T-cell (primary cell): ENCODE measurements around the gene KIAA1217. TPM values are rescaled to one million over a fixed set of nuclear protein-coding genes. Genes with fewer than 3 reads are reported as not detected.

Experiments used
- ATAC-seq, 4 experiments: fragments of 200-7000 bp in 3 of 4; fragments of 150-1000 bp in 1 of 4; cut with Tn5 transposase; replicated peaks in 1 of 4; 1 replicate in 3 of 4; 2 replicates in 1 of 4; pipeline ENCODE4 v1.10.0; 2021; ENCODE audit warnings: moderate library complexity in 3 of 4, mild to moderate bottlenecking in 2 of 4, moderate number of reproducible peaks in 1 of 4
- CTCF ChIA-PET, 2 donors: fragments of 300-600 bp; sonication (Branson Sonifier 250); formaldehyde crosslinking; loops; one replicate each; lab custom pipeline; 2022; ENCODE audit warnings: antibody characterized with exemption in 2 of 2; lab: Charles Lee
- POLR2A ChIA-PET, 2 donors: fragments of 300-600 bp; sonication (Branson Sonifier 250); formaldehyde crosslinking; loops; one replicate each; lab custom pipeline; 2022; ENCODE audit warnings: antibody characterized with exemption in 2 of 2; lab: Charles Lee
- DNase-seq, 35 experiments: peaks; one replicate each; pipeline versions ENCODE4 v3.0.0 to v3.0.0-alpha.2; 2013 to 2023
- H3K27ac ChIP-seq: one replicate; pipeline ENCODE4 v1.5.1; 2013; ENCODE audit warnings: low read length
- H3K27me3 ChIP-seq, 2 experiments: replicated peaks in 1 of 2; 1 replicate in 1 of 2; 2 replicates in 1 of 2; pipeline versions ENCODE4 v1.6.1 to v1.7.0; 2013; ENCODE audit warnings: low read length in 1 of 2, mixed read lengths in 1 of 2; ENCODE audit not compliant: control insufficient read depth in 2 of 2, insufficient read depth in 2 of 2; ENCODE audit errors: extremely low read depth in 1 of 2
- H3K36me3 ChIP-seq, 2 donors: 1 replicate in 1 of 2; 2 replicates in 1 of 2; pipeline versions ENCODE4 v1.6.1 to v1.7.0; 2013; ENCODE audit warnings: low read length in 1 of 2; ENCODE audit not compliant: control insufficient read depth in 2 of 2, insufficient read depth in 1 of 2; ENCODE audit errors: extremely low read depth in 1 of 2
- H3K4me1 ChIP-seq, 2 experiments: 1 replicate in 1 of 2; 2 replicates in 1 of 2; pipeline versions ENCODE4 v1.6.1 to v1.7.0; 2013; ENCODE audit warnings: low read length in 2 of 2, mixed read lengths in 1 of 2; ENCODE audit not compliant: insufficient read depth in 2 of 2, control insufficient read depth in 1 of 2; ENCODE audit errors: extremely low read depth in 1 of 2
- H3K4me3 ChIP-seq, 2 donors: 1 replicate in 1 of 2; 2 replicates in 1 of 2; pipeline versions ENCODE4 v1.5.1 to v1.7.0; 2013; ENCODE audit warnings: mild to moderate bottlenecking in 2 of 2, low read length in 1 of 2, moderate library complexity in 1 of 2; ENCODE audit not compliant: control insufficient read depth in 1 of 2; ENCODE audit errors: extremely low read depth in 1 of 2
- H3K9me3 ChIP-seq: 2 replicates; pipeline ENCODE4 v1.7.0; 2013
- H3K27ac Mint-ChIP-seq, 2 donors: one replicate each; pipeline ENCODE4 v1.8.0; 2020 to 2021; ENCODE audit warnings: mild to moderate bottlenecking in 2 of 2, mixed read lengths in 2 of 2
- H3K27me3 Mint-ChIP-seq, 2 donors: one replicate each; pipeline ENCODE4 v1.8.0; 2021 to 2022; ENCODE audit warnings: mixed read lengths in 2 of 2
- H3K36me3 Mint-ChIP-seq: one replicate; pipeline ENCODE4 v1.8.0; 2021; ENCODE audit warnings: mixed read lengths
- H3K4me1 Mint-ChIP-seq, 3 donors: one replicate each; pipeline ENCODE4 v1.8.0; 2020 to 2022; ENCODE audit warnings: mixed read lengths in 3 of 3, mild to moderate bottlenecking in 1 of 3
- H3K4me3 Mint-ChIP-seq, 3 donors: one replicate each; pipeline ENCODE4 v1.8.0; 2020 to 2022; ENCODE audit warnings: mild to moderate bottlenecking in 3 of 3, mixed read lengths in 3 of 3, moderate library complexity in 3 of 3
- H3K9me3 Mint-ChIP-seq, 3 donors: one replicate each; pipeline ENCODE4 v1.8.0; 2020 to 2022; ENCODE audit warnings: mixed read lengths in 3 of 3
- WGBS: methylation state at CpG from one replicate; pipeline ENCODE4 v1.1.5; 2013; ENCODE audit warnings: missing lambda C conversion rate; ENCODE audit not compliant: insufficient coverage; 5-methylcytosine and 5-hydroxymethylcytosine counted together
- total RNA-seq, 35 experiments: library from RNA in 6 of 35; stranded (reverse) in 6 of 35; fragments of 120-200 nt in 1 of 35; gene quantifications; one replicate each; pipeline versions ENCODE4 v1.2.1 to v1.2.4 and lab custom pipeline; 2013 to 2026

KIAA1217 gene
- total RNA-seq, 5 donors from 2014 or later (not counting 1 experiment from before 2014, with no cell fraction given), result 0.12 to 1.2 (median 0.66) TPM; not detected in 1

DNA sequence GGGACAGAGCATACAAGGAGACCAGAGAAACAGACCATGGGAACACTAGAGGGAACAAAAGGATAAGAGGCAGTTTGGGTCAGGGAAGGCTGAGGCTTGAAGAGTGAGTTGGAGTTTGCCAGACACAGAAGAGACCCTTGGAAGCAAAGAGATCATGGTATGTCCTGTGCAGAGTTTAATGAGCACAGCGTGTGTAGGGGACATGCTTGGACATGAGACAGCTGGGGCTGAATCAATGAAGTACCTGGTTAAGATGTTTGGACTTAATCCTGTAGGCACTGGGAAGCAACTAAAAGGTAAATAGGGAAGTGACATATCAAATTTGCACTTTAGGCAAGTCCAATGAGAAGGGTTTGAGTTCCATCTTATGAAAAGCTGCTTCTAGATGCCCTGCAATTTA, 79.6 kb downstream of the KIAA1217 start:
- POLR2A ChIA-PET, result no interaction called here
- peaks cover 4 to 14% (median 11%) of the 10 kb centered on the region in 3 donors for H3K9me3 Mint-ChIP-seq
- no peaks in the 10 kb centered on the region for H3K4me1 ChIP-seq
- ATAC-seq (no peak), DNase-seq (no peak)
- no peaks in the 10 kb centered on the region for H3K36me3 ChIP-seq
- peaks cover 4 to 10% of the 10 kb centered on the region in 2 donors for H3K27me3 Mint-ChIP-seq
- no peak overlapping the region for H3K4me3 ChIP-seq
- no peak overlapping the region for H3K4me3 Mint-ChIP-seq
- CTCF ChIA-PET, result no interaction called here
- no peak overlapping the region for H3K27ac Mint-ChIP-seq
- WGBS, result 70% methylated on average over 1 of the region's 1 CpG
- H3K27me3 ChIP-seq, result no peaks in the 10 kb centered on the region
- H3K9me3 ChIP-seq, result no peaks in the 10 kb centered on the region
- no peaks in the 10 kb centered on the region for H3K36me3 Mint-ChIP-seq
- no peak overlapping the region for H3K27ac ChIP-seq
- no peaks in the 10 kb centered on the region for H3K4me1 Mint-ChIP-seq

DNA sequence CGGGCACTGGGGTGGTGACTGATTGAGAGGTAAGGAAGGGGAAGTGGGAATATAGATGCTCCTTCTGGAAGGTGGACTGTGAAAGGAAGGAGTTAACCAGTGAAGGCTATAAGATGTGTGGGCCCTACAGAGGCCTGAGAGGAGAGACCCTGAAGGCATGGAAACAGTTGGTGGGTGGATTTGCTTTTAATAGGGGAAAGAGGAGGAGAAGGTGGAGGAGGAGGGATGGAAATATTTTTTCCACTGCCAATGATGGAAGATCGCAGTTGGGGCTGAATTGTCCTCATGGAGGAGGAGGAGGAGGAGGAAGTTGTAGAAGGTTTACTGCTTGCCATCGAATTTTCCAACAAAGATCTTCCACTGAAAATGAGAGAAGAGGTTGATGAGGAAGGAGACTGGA, 80.3 kb downstream of the KIAA1217 start:
- no peaks in the 10 kb centered on the region for H3K4me1 Mint-ChIP-seq

DNA sequence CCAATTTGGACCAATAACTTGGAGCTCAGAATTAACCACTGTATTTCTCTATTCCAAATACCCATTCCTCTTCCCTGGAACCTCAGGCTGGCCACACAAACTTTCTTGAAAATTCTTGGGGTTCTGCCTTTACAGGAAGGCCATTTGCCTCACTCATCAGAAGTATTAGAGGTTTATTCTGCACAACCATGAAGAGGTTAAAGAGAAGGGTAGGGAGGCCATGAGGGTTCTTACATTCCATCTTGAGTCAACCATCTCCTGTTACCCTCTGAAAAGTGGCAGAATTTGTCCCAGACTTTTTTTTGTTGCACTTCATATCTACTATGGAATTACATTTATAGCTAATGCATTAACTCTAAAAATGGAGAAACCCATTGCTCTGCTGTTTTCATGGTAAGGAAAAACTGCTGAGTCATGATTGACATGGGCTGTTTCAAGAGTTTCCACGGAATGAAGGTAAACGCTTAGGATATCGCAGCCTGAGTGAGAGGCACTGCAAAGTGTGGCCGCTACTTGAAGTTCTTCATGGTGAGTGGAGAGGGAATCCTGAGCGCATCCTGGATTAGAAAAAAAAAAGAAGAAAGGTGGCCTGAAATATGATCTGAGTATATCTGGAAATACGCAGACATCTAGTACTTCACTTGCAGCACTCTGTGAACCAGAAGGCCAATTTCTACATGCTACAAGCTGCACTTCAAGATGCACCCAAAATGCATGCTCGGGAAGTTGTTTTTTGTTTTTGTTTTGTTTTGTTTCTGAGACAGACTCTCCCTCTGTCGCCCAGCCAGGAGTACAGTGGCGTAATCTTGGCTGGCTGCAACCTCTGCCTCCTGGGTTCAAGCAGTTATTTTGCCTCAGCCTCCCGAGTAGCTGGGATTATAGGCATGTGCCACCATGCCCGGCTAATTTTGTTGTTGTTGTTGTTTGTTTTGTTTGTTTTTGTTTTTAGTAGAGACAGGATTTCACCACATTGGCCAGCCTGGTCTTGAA, 83.7 kb downstream of the KIAA1217 start:
- CTCF ChIA-PET, result interaction anchor here in 1 of 2 donors (0.5 kb wide), 1 partner anchor 125 kb away, joined by 5 read pairs; no protein-coding TSS in a partner anchor
- Histone ChIP-seq H3K4me1 (no peaks in the 10 kb centered on the region), H3K27me3 (no peaks in the 10 kb centered on the region), H3K4me3 (no peak overlapping the region), H3K9me3 (no peaks in the 10 kb centered on the region), H3K36me3 (no peaks in the 10 kb centered on the region), H3K27ac (no peak overlapping the region)
- Mint-ChIP-seq H3K27me3 (peaks cover 4 to 12% of the 10 kb centered on the region in 2 donors), H3K27ac (no peak overlapping the region), H3K9me3 (peaks cover 2 to 12% (median 2%) of the 10 kb centered on the region in 3 donors), H3K4me3 (no peak overlapping the region), H3K36me3 (no peaks in the 10 kb centered on the region), H3K4me1 (no peaks in the 10 kb centered on the region)
- WGBS, result 79% methylated on average over 8 of the region's 11 CpGs
- POLR2A ChIA-PET, result no interaction called here
- DNase-seq, result no peak
- no peak for ATAC-seq

More for the DNA sequence above, 80.3 kb downstream of the KIAA1217 start:
- Histone ChIP-seq H3K9me3 (no peaks in the 10 kb centered on the region), H3K27ac (no peak overlapping the region), H3K36me3 (no peaks in the 10 kb centered on the region), H3K4me3 (no peak overlapping the region), H3K27me3 (no peaks in the 10 kb centered on the region), H3K4me1 (no peaks in the 10 kb centered on the region)
- Mint-ChIP-seq H3K36me3 (no peaks in the 10 kb centered on the region), H3K9me3 (peaks cover 4 to 15% (median 10%) of the 10 kb centered on the region in 3 donors), H3K27me3 (peaks cover 4 to 10% of the 10 kb centered on the region in 2 donors), H3K4me3 (no peak overlapping the region), H3K27ac (no peak overlapping the region)
- ATAC-seq (no peak), DNase-seq (no peak)
- ChIA-PET POLR2A (no interaction called here), CTCF (no interaction called here)
- 77% methylated on average over 3 of the region's 3 CpGs for WGBS

DNA sequence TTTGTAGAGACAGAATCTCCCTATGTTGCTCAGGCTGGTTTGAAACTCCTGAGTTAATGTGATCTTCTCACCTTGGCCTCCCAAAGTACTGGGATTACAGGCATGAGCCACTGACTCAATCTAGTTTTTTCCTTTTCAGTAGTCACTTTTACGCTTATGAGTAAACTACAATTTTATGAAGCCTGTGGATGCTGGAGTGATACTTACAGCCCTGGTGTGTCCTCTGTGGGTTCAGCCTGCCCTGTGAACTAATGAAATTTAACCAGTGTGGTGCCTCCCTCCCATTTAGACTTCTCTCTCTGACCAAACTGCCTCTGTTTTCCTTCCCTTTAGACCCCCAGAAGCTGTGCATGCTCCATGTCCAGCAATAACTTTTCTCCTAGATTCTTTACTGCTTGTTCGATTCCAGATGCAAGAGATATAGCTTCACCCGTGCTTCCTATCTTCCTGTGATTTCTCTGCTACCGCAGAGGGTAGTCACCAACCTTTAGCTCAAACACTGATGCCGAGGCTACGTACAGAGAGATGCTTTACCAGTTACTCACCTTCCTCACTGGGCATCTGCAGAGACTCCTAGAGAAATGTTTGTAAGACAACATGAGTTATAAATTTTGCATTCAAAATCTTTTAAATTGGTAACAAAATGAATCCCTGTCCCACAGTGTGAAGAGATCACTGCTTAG, 90.8 kb downstream of the KIAA1217 start:
- peaks cover 0 to under 1% (median 0%) of the 10 kb centered on the region in 3 donors for H3K9me3 Mint-ChIP-seq
- WGBS, result 83% methylated on average over 4 of the region's 6 CpGs
- ChIA-PET CTCF (no interaction called here), POLR2A (interaction anchor here in 1 of 2 donors (0.6 kb wide), 1 partner anchor 24 kb away, joined by 3 read pairs; no protein-coding TSS in a partner anchor)
- no peak overlapping the region for H3K4me3 Mint-ChIP-seq
- Histone ChIP-seq H3K36me3 (no peaks in the 10 kb centered on the region), H3K9me3 (no peaks in the 10 kb centered on the region), H3K4me3 (no peak overlapping the region), H3K27me3 (no peaks in the 10 kb centered on the region), H3K27ac (no peak overlapping the region), H3K4me1 (no peaks in the 10 kb centered on the region)
- H3K27ac Mint-ChIP-seq, result no peak overlapping the region
- ATAC-seq (no peak), DNase-seq (no peak)
- no peaks in the 10 kb centered on the region for H3K36me3 Mint-ChIP-seq
- no peaks in the 10 kb centered on the region for H3K4me1 Mint-ChIP-seq
- H3K27me3 Mint-ChIP-seq, result peaks cover 2 to 6% of the 10 kb centered on the region in 2 donors

DNA sequence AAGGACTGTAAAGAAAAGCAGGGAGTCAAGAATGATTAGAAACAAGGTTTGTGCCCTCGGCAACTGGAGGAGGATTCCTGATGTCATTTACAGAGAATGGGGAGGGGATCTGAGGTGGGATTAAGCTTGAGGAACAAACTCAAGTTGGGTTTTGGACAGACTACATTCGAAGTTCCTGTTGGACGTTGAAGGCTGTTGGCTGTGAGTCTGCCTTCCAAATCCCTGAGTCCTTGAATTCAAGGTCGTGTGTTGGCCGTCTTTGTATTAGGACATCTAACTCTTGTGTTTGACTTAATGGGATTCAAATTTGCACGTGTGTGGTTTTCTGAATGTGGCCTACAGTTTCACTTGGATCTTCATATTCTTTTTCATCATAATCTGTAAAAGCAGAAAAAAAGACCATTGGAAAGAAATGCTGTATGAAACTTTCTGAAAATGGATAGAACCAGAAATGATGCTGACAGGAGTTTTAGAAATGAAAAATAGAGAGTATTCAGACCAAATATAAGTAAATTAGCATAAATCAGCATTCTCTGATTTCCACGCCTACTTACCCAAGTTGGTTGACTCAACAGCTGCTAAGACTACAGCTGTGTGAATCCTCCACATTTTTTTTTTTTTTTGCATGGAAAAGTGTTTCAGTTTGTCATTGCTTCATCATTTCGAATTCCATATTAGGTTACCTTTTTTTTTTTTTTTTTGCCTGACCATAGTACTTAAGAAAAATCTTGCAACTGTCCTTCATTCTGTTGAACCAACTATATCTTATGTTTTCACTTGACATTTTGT, 94.8 kb downstream of the KIAA1217 start:
- no peaks in the 10 kb centered on the region for H3K27me3 ChIP-seq
- no peaks in the 10 kb centered on the region for H3K4me1 Mint-ChIP-seq
- ChIA-PET CTCF (no interaction called here), POLR2A (no interaction called here)
- H3K27me3 Mint-ChIP-seq, result peaks cover 0 to 13% of the 10 kb centered on the region in 2 donors
- H3K4me3 Mint-ChIP-seq, result no peak overlapping the region
- H3K36me3 Mint-ChIP-seq, result no peaks in the 10 kb centered on the region
- peaks cover 0 to 7% (median 1%) of the 10 kb centered on the region in 3 donors for H3K9me3 Mint-ChIP-seq
- H3K27ac Mint-ChIP-seq, result no peak overlapping the region
- H3K4me3 ChIP-seq, result no peak overlapping the region
- H3K36me3 ChIP-seq, result no peaks in the 10 kb centered on the region
- DNase-seq (no peak), ATAC-seq (no peak)
- no peaks in the 10 kb centered on the region for H3K9me3 ChIP-seq
- no peak overlapping the region for H3K27ac ChIP-seq
- H3K4me1 ChIP-seq, result no peaks in the 10 kb centered on the region
- WGBS, result 89% methylated on average over 3 of the region's 8 CpGs
